KMS-11 (cell line): ENCODE data around the gene TMPRSS5.

Experiments
- H2AFZ ChIP-seq: fragments of 200-600 bp; sonication (generic); 2 replicates; pipeline ENCODE4 v1.6.1; 2016; ENCODE audit warnings: antibody characterized with exemption, mixed run types, low read depth
- H3K27ac ChIP-seq: fragments of 200-600 bp; sonication (generic); 2 replicates; pipeline ENCODE4 v1.6.1; 2016; ENCODE audit warnings: mild to moderate bottlenecking, mixed run types
- H3K27me3 ChIP-seq: fragments of 200-600 bp; sonication (generic); 2 replicates; pipeline ENCODE4 v1.6.1; 2017; ENCODE audit warnings: mild to moderate bottlenecking, low read depth, mixed run types, moderate library complexity; ENCODE audit not compliant: insufficient read depth
- H3K36me3 ChIP-seq: fragments of 200-600 bp; sonication (generic); 2 replicates; pipeline ENCODE4 v1.6.1; 2017; ENCODE audit warnings: mild to moderate bottlenecking, mixed run types; ENCODE audit not compliant: insufficient read depth
- H3K4me1 ChIP-seq: fragments of 200-600 bp; sonication (generic); 2 replicates; pipeline ENCODE4 v1.6.1; 2016; ENCODE audit warnings: mild to moderate bottlenecking, low read depth, mixed run types; ENCODE audit not compliant: poor library complexity, severe bottlenecking
- H3K4me2 ChIP-seq: fragments of 200-600 bp; sonication (generic); 2 replicates; pipeline ENCODE4 v1.7.0; 2016; ENCODE audit warnings: mild to moderate bottlenecking, mixed run types
- H3K4me3 ChIP-seq: fragments of 200-600 bp; sonication (generic); IDR thresholded peaks from 2 replicates; pipeline ENCODE4 v1.6.1; 2017; ENCODE audit warnings: low read depth, low read length, mixed read lengths; ENCODE audit not compliant: insufficient read depth
- H3K79me2 ChIP-seq: fragments of 200-600 bp; sonication (generic); 2 replicates; pipeline ENCODE4 v1.6.1; 2016; ENCODE audit warnings: low read depth, mixed run types; ENCODE audit not compliant: insufficient read depth
- H3K9ac ChIP-seq: fragments of 200-600 bp; sonication (generic); 2 replicates; pipeline ENCODE4 v1.6.1; 2016; ENCODE audit warnings: mild to moderate bottlenecking, mixed run types
- H4K20me1 ChIP-seq: fragments of 200-600 bp; sonication (generic); 2 replicates; pipeline ENCODE4 v1.6.1; 2016; ENCODE audit warnings: mild to moderate bottlenecking, mixed run types; ENCODE audit not compliant: insufficient read depth
- CTCF ChIP-seq: fragments of 200-600 bp; sonication (generic); conservative IDR thresholded peaks from 2 replicates; pipeline ENCODE4 v1.6.1; 2017; ENCODE audit warnings: low read depth, mild to moderate bottlenecking, antibody characterized with exemption, low read length, moderate library complexity, mixed read lengths

TMPRSS5 gene

GRCh38 chr11:113705871-113706655, at the start of gene TMPRSS5:
Gene TMPRSS5 (minus strand): TSS chr11:113706308. CDS start chr11:113706224, 84 bp downstream.
- H3K4me1 ChIP-seq = no peaks in the 10 kb centered on the region
- H3K27ac ChIP-seq = no peak within 1 kb of the TSS
- H3K79me2 ChIP-seq = no peaks in the 10 kb centered on the region
- no peak for TF ChIP-seq CTCF
- no peak within 1 kb of the TSS for H3K4me3 ChIP-seq
- no peaks in the 10 kb centered on the region for H3K27me3 ChIP-seq
- no peaks in the 10 kb centered on the region for H3K36me3 ChIP-seq
- no peak within 1 kb of the TSS for H2AFZ ChIP-seq
- no peak within 1 kb of the TSS for H3K4me2 ChIP-seq
- no peaks in the 10 kb centered on the region for H4K20me1 ChIP-seq
- no peak within 1 kb of the TSS for H3K9ac ChIP-seq

GRCh38 chr11:113752932-113753331, 46.8 kb upstream of the TMPRSS5 start:
- Histone ChIP-seq H3K4me3 (no peak overlapping the region), H2AFZ (no peak overlapping the region), H4K20me1 (no peaks in the 10 kb centered on the region), H3K27me3 (no peaks in the 10 kb centered on the region), H3K9ac (no peak overlapping the region), H3K4me2 (no peak overlapping the region), H3K4me1 (no peaks in the 10 kb centered on the region), H3K27ac (no peak overlapping the region), H3K79me2 (no peaks in the 10 kb centered on the region), H3K36me3 (no peaks in the 10 kb centered on the region)
- no peak for TF ChIP-seq CTCF

- Histone ChIP-seq H3K36me3 (no peaks in the 10 kb centered on the region), H2AFZ (no peak overlapping the region)
Observed at GRCh38 chr11:113736323-113736722, 30.2 kb upstream of the TMPRSS5 start.

GRCh38 chr11:113732092-113732491, 26.0 kb upstream of the TMPRSS5 start:
- Histone ChIP-seq H3K36me3 (no peaks in the 10 kb centered on the region), H3K4me1 (no peaks in the 10 kb centered on the region), H3K4me2 (no peak overlapping the region), H3K79me2 (no peaks in the 10 kb centered on the region), H2AFZ (no peak overlapping the region), H3K27me3 (no peaks in the 10 kb centered on the region), H4K20me1 (no peaks in the 10 kb centered on the region), H3K27ac (no peak overlapping the region), H3K9ac (no peak overlapping the region), H3K4me3 (no peak overlapping the region)
- TF ChIP-seq CTCF = no peak

More at GRCh38 chr11:113736323-113736722, 30.2 kb upstream of the TMPRSS5 start:
- no peak for TF ChIP-seq CTCF
- no peaks in the 10 kb centered on the region for H3K4me1 ChIP-seq
- H3K9ac ChIP-seq = no peak overlapping the region
- no peak overlapping the region for H3K27ac ChIP-seq
- no peaks in the 10 kb centered on the region for H4K20me1 ChIP-seq
- no peak overlapping the region for H3K4me3 ChIP-seq
- H3K27me3 ChIP-seq = no peaks in the 10 kb centered on the region
- no peak overlapping the region for H3K4me2 ChIP-seq
- no peaks in the 10 kb centered on the region for H3K79me2 ChIP-seq
